Endothelial cell of hepatic sinusoid (primary cell): ENCODE measurements around the gene TFAP2E.

ENCODE experiments used
- in situ Hi-C: cut with HindIII; loops from 2 replicates; pipeline ENCODE4 v1.10.0; 2017; ENCODE audit warnings: low sequenced_read_pairs

Gene TFAP2E

DNA sequence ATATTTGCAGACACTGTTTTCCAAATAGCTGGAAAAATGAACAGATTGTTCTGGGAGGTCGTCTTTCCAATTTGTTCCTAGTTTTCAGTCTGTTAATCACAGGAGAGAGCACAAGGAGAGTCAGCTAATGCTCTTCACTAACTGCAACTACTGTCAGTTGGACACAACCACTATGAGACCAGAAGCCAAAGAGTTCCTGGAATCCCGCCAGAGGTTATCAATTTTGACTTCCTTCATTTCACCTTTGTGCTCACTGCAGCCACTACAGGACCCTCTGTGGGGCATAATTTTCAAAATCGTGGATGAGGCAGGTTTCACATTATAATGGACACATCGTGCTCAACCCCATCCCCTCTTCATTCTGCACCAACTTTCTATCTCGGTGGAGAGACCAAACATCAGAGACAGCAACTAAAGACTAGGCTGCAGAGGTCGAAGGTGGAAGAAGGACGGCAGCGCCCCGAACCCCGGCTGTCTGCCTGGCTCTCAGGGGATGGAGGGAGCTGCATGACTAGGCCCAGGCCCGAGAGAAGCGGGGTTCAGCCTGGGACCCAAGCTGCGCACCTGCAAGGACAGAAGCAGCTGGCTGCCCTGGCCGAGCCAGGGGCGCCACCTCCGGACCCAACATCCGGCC is 16.5 kb upstream of the TFAP2E start:
- in situ Hi-C loops = no loop called here

DNA sequence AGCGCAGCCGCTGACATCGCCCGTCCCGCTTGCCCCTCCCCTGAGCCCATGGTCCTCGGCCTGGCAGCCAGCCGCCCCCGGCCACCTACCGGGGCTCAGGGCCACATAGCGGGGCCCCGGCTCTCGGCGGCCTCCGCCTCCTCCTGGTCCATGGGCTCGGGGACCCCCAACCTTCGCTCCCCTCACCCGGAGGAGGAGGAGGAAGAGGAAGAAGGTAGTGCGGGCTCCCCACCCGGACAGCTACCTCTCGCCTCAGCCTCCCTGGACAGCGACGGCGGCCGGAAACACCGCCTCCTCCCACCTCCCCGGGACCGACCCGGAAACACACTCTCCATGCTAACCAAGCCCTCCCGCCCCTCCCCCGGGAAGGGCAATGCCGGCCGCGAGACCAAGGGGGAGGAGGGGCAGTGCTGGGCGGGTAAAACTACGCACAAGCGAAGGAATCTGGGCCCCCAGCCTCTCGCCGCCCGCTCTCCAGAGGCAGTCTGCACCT is 15.9 kb upstream of the TFAP2E start, which contains the start of gene KIAA0319L:
Gene KIAA0319L (minus strand): TSS at position 286 of the 493 bp plus-strand sequence. CDS start 2,912 bp downstream, outside the sequence.
- in situ Hi-C loops = no loop called here

DNA sequence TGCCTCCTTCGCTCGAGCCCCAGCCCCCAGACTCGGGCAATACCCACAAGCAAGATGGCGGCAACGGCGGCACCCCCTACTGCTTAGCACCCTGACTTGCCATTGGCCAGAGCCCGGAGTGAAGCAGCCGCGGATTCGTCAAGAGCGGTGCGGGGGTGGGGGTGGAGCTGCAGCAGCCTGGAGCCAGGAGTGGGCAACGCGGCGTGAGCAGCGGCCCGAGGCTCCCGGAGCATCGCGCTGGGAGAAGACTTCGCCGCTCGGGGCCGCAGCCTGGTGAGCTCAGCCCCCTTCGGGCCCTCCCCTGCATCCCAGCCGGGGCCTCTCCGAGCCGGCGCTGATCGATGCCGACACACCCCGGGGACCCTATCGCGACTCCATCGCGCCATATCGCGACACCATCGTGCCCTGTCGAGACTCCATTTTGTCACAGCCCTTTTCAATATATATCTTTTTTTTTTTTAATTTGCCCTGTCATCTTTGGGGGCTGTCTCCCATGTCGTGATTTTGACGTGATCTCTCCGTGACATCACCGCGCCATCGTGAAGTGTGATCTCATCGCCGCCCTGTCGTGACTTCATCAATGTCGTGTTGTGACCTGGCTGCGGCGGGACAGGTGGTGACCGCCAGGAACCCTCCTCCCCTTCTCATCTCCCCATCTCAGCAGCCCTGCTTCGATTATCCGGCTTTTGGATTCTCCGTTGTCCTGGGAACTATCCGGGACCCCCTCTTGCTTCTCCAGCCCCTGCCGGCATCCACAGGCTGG is 15.3 kb upstream of the TFAP2E start, which contains the start of gene NCDN:
Gene NCDN (plus strand): TSS at position 189 of the 763 bp plus-strand sequence. CDS start 392 bp downstream, at position 581.
- in situ Hi-C loops = no loop called here

- in situ Hi-C loops = no loop called here
Measured at GRCh38 chr1:35558374-35559316, 14.5 kb upstream of the TFAP2E start.

GRCh38 chr1:35559317-35559944 is 13.7 kb upstream of the TFAP2E start:
- in situ Hi-C loops = no loop called here

GRCh38 chr1:35560256-35561225 is 12.6 kb upstream of the TFAP2E start:
- in situ Hi-C loops = no loop called here

DNA sequence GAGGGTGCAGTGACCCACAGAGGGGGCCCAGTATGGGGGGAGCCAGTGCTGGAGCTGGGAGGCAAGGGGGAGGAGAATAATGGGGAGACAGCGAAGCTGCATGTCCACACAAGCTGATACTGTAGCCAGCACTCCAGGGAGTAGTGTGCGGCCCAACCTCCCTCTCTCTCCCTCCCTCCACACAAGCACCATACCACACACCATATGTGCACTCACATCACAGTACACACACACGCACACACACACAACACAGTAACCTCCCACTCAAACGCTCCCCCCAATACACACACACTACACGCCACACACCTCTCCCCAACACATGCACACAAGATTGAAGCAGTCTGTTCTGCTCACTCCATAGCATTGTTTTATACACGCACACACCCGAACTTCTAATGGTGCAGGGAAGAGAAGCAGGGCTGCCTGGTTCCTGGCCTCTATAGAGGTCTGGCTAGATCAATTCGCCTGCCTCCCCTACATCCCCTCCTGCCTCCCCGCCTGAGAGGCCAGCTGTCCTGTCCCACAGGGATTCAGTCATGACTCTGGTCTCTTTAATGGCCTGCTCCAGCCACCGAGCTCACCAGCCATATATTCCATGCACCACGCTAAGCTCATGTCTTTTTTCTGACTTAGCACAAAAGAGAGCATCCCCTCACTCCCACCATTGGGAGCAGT is 11.7 kb upstream of the TFAP2E start:
- in situ Hi-C loops = no loop called here

GRCh38 chr1:35561972-35562680 is 11.0 kb upstream of the TFAP2E start:
- in situ Hi-C loops = no loop called here

DNA sequence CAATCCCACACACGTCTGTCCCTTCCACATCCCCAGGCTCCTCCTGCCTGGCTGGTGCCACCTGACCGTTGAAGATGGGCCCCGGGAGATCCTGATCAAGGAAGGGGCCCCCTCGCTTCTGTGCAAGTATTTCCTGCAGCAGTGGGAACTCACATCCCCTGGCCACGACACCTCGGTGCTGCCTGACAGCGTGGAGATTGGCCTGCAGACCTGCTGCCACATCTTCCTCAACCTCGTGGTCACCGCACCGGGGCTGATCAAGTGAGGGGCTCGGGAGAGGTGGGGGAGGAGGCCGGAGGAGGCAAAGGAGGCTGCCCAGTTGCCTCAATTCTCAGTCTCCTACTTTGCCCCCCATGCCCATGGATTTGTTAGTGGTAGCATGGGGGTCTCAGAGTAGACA is 9.9 kb upstream of the TFAP2E start:
- in situ Hi-C loops = no loop called here

GRCh38 chr1:35564037-35564883 is 8.9 kb upstream of the TFAP2E start:
- in situ Hi-C loops = no loop called here

DNA sequence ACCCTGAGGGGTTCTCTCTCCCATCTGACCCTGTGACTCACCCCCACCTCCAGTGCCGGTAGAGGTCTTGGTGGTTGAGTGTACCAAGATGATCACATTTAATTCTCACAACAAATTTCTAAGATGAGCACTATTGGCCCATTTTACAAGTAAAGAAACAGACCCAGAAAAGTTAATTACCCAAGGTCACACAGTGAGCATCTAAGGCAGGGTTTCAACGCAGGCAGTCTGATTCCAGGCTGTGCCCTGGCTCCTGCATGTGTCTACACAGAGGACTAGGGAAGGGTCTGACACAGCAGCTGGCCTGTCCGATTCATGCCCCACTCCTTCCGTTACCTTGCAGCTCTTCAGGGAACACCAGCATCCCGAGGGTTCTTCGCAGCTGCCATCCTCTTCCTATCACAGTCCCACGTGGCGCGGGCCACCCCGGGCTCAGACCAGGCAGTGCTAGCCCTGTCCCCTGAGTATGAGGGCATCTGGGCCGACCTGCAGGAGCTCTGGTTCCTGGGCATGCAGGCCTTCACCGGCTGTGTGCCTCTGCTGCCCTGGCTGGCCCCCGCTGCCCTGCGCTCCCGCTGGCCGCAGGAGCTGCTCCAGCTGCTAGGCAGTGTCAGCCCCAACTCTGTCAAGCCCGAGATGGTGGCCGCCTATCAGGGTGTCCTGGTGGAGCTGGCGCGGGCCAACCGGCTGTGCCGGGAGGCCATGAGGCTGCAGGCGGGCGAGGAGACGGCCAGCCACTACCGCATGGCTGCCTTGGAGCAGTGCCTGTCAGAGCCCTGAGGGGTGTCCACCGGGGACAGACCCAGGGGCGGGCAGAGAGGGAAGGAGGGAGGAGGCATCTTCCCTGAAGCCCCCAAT is 8.0 kb upstream of the TFAP2E start:
- in situ Hi-C loops = loop anchor here (5.0 kb wide), 1 partner anchor 162 kb away; no protein-coding TSS in a partner anchor

- in situ Hi-C loops = loop anchor here (5.0 kb wide), 1 partner anchor 162 kb away; no protein-coding TSS in a partner anchor
Measured at GRCh38 chr1:35565742-35566133, 7.4 kb upstream of the TFAP2E start.

DNA sequence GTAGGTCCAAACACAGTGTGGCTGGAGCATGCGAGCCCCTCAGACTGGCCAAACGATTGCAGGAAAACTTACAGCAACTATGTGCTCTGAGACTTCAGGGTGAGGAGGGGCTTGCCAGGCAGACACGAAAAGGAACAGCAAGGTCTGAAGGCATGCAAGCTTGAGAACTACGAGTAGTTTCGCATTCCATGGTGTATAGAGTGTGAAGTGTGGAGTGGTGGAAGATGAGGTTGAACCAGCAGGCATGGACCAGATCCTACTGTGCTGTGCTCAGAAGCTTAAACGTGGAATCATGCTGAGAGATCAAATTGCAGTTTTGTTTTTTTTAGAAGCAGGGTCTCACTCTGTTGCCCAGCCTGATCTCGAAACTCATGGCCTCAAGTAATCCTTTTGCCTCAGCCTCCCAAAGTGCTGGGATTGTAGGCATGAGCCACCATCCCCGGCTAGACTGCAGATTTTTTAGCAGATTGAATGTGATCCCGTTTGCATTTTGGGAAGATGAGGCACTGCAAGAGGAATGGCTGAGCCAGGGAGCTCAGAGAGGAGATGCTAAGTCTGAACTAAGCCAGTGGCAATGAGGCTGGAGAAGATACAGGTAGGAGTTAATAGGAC is 5.1 kb upstream of the TFAP2E start:
- in situ Hi-C loops = loop anchor here (5.0 kb wide), 1 partner anchor 159 kb away; no protein-coding TSS in a partner anchor

GRCh38 chr1:35568975-35569395 is 4.1 kb upstream of the TFAP2E start:
- in situ Hi-C loops = loop anchor here (5.0 kb wide), 1 partner anchor 158 kb away; no protein-coding TSS in a partner anchor

DNA sequence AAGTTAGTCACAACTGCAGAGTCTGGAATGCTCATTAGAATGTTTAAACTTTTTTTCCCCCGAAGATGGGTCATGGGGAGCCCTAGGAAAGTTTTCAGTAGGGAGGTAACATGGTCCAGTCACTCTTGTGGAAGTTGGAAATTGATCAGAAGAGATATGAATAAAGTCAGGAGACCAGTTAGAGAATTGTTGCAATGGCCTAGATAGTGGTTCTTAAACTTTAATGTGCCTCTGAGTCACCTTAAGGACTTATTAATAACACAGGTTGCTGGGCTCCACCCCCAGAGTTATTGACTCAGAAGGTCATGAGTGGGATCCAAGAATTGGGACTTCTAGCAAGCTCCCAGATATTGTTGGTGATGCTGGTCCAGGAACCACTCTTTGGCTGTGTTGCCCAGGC is 3.2 kb upstream of the TFAP2E start:
- in situ Hi-C loops = loop anchor here (5.0 kb wide), 1 partner anchor 157 kb away; no protein-coding TSS in a partner anchor
